Stimulated activated CD8-positive, alpha-beta memory T cell treated with anti-CD3 and anti-CD28 coated beads, Interleukin-12 subunit alpha, Interleukin-12 subunit beta, amount 100 ng/mL, for 1 hour (primary cell): ENCODE measurements around the gene C16orf96.
A peak's percentile ranks its signal among the peaks of the same experiment; 100 is the strongest.

Experiments used
- DNase-seq: peaks from one replicate; pipeline ENCODE4 v3.0.0-alpha.2; 2020; ENCODE audit warnings: low read depth

The C16orf96 gene

DNA sequence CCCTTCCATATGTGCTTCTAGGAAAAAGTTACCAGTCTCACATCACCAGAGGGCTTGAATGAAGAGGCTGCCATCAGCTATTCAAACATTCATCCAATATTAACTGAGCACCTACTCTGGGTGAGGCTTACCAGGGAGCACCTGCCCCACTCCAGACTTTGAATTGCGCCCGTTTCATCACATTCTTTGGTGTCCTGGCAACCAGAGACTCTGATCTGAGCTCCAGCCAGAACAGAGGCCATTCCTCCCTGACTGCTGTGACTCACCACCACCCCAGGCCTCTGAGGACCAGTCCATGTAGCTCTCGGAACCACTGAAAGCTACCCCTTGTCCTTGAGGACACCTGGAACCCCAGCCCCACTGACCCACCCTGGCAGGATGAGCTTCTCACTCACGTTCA, at the start of gene C16orf96:
Gene C16orf96, plus strand, starts transcription at position 229 of the 400 bp plus-strand sequence. Its CDS starts 150 bp downstream, at position 379.
- no peak for DNase-seq

DNA sequence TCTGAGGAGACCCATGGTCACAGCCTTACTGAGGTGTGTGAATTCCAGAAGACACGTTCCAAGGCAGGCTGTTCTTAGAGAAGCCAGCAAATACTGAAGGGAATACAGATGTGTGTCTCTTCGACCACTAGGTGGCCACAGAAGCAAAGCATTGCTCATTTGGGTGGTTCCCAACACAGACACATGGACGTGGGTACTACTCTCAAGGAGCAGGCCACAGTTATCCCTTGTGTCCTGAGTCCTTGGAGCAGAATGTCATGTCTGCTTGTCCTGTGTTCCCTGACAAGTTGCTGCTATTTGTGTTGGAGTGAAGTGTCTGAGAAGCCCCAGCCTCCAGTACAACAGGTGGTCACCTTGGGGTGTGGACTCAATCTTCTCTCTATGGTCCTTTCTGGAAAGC, 49.7 kb upstream of the C16orf96 start:
- peak; percentile 41 for DNase-seq

DNA sequence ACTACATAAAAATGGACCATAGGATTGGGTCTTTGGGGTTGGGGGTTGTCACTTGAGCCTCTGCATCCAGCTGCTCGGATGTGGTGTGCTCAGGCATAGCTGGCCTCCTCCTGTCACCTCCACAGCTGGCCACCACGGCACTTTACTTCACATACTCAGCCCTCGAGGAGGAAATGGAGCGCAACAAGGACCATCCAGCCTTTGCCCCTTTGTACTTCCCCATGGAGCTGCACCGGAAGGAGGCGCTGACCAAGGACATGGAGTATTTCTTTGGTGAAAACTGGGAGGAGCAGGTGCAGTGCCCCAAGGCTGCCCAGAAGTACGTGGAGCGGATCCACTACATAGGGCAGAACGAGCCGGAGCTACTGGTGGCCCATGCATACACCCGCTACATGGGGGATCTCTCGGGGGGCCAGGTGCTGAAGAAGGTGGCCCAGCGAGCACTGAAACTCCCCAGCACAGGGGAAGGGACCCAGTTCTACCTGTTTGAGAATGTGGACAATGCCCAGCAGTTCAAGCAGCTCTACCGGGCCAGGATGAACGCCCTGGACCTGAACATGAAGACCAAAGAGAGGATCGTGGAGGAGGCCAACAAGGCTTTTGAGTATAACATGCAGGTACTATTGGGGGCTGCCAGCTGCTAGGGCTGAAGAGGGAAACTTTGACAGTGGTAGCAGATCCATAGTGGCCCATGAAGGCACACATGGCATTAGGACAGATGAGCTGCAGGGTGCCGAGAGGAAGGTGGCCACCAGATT, 48.4 kb upstream of the C16orf96 start:
- no peak for DNase-seq

DNA sequence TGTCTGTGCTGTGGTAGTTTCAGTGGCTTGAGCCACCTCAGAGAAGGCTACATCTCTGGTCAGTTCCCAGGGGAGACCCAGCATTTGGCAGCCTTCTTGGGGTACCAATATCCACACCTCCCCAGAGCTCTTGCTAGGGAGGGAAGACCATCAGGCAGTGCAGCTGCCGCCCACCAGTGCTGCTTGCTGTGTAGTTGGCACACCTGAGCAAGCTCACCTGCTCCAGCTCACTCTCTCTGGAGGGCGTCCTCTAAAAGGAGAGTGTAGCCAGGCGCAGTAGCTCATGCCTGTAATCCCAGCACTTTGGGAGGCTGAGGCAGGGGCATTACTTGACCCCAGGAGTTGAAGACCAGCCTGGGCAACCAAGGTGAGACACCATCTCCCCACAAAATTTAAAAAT, 47.3 kb upstream of the C16orf96 start:
- no peak for DNase-seq

DNA sequence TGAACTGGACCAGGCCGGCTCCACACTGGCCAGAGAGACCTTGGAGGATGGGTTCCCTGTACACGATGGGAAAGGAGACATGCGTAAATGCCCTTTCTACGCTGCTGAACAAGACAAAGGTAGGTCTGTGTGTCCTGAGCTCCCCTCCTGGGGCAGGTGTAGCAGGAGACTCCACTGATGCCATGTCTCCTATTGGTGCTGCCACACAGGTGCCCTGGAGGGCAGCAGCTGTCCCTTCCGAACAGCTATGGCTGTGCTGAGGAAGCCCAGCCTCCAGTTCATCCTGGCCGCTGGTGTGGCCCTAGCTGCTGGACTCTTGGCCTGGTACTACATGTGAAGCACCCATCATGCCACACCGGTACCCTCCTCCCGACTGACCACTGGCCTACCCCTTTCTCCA, 46.7 kb upstream of the C16orf96 start:
- DNase-seq: no peak

DNA sequence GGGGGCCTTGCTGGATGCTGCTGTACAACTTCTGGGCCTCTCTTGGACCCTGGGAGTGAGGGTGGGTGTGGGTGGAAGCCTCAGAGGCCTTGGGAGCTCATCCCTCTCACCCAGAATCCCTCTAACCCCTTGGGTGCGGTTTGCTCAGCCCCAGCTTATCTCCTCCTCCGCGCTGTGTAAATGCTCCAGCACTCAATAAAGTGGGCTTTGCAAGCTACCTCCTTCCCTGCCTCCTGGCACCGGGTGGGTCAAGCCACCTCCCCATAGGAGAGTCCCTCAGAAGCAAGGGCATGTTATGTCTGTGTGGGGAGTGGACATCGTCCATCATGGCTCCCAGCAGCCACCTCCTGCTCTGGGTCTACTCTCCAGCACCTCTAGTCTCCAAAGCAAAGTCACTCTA, 46.0 kb upstream of the C16orf96 start:
- DNase-seq: no peak

DNA sequence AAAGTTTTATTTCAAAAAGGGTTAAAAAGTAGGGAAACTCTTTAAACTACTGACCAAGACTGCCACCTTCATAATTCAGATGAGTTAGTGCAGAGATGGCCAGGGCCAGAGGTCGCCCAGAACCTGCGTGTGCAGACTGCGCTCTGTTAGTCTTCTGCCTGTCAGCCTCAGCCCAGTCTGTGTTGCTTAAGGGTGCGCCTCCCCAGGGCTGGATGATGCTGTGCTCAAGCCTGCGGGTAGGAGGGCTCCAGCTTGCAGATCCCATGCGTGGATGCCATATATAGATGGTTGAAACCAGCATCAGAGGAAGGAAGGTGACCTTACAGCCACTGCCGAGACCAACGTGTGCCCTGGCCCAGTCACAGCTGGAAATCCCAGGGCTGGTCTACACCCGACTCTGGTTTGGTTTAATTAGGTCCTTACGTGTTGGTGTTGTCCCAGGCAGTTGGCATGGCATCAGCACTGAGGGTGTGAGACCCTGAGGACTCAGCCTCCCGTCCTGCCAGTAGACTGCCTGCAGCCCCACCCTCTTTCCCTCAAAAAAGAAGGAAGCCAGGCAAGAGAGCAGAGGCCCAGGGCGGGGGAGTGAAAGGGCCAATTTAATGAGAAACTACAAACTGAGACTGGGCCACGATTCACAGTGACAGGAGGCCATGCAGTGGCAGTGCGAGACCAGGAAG, 45.3 kb upstream of the C16orf96 start:
- DNase-seq: no peak

DNA sequence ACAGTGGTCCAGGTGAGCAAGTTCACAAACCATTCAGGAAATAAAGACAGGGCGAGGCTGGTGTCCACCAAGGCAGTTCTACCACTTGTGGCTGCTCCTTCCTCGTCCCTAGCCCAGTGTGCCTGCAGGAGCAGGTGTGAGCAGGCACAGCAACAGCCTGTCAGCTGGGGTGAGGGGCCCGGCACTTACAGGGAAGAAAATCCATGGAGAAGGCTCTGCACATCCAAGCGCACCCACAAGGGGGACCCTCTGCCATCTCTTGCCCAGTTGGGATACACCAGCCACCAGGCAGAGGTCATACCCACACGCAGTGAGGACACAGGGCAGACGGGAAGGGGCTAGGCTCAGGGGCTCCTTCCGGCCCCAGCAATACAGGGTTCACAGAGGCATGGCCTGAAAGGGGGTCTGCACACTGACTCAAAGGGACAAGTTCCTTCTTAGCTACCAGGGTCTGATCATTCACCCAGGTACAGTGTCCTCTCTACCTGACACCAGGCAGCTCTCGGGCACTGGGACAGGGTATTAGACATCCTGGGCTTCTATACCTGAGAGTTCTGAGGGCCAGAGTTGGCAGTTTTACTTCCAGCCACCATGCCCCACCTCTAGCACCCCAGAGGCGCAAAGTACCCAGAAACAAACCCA, 44.6 kb upstream of the C16orf96 start:
- no peak for DNase-seq

DNA sequence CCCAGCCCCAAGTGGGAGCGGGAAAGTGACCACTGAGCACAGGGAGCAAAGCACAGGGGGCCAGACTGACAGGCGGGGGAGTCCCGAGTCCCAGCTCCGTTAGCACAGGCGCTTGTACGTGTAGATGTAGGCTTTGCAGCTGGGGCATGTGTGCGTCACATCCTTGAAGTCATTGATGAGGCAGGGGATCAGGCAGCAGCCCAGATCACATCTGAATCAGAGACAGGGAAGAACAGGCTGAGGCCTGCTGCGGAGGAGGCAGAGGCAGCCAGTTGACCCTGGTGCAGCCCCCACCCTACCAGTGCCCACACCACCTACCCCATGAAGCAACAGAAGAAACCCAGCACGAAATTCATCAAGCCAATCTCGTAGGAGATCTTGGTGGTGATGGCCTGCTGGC, 43.7 kb upstream of the C16orf96 start:
- no peak for DNase-seq

DNA sequence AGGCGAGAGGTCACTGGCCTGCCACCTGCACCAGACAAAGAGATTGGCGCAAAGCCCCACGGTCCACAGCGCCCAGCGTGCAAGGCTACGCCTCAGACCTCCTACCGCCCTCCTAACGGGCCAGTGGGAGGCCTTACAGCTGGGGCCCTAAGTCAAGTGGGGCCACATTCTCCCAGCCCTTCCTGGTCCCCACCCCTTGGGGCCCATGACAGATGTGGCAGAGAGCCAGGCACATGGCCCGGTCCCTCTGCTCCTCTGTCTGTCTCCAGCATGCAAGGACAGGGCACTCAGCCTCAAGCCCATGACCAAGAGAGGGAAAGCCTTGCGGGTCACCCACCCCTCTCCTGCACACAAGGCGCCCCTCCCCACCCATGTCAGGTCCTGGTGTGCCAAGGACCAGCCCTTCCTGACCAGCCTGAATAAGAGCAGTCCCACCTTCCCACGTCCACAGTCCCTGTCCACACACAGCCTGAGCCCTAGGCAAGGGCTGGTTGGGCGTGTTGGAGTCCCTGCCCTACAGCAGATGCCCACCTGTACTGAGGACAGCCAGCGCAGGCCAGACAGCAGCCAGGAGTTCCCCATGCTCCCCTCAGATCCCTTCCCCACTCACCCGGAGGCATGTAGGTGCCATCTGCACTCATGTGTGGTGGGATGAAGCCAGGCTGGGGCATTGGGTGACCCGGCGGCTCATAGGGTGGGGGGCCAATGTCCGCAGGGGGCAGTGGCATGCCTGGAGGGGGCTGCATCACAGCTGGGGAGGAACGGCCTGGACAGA, 42.9 kb upstream of the C16orf96 start:
- DNase-seq: no peak

DNA sequence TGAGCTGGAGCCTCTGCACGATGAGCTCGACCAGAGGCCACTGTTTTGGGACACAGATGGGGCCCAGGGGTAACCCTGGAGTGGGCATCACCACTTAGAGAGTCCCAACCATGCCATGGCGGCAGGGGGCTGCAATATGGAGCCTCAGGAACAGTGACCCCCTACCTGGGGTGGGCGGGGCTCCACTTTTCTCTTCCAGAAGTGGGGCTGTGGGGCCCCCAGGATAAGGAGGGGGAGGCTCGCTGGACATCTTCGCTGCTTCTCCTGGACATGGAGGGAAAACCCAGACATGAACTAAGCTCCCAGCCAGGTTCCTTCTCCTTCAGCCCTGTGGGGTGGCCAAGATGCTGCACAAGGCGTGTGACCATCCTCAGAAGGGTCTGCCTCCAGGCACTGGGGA, 42.3 kb upstream of the C16orf96 start:
- DNase-seq: no peak

DNA sequence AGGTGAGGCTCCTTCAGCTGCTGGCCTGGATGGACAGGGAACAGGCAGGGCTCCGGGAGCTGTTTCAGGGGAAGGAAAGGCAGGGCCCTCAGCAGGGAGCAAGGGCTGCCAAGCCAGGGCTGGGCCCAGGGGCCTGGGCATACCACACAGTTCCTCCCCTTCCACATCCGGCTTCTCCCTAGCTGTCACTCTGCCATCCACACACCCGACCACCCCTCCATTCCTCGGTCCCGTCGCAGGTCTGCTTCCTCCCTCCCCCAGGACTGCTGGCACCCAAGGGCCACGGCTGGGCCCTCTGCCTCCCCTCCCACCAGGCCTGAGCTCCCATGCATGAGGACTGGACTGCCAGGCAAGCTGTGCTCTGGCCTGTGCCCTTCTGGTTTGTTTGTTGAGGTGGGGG, 41.5 kb upstream of the C16orf96 start:
- no peak for DNase-seq

DNA sequence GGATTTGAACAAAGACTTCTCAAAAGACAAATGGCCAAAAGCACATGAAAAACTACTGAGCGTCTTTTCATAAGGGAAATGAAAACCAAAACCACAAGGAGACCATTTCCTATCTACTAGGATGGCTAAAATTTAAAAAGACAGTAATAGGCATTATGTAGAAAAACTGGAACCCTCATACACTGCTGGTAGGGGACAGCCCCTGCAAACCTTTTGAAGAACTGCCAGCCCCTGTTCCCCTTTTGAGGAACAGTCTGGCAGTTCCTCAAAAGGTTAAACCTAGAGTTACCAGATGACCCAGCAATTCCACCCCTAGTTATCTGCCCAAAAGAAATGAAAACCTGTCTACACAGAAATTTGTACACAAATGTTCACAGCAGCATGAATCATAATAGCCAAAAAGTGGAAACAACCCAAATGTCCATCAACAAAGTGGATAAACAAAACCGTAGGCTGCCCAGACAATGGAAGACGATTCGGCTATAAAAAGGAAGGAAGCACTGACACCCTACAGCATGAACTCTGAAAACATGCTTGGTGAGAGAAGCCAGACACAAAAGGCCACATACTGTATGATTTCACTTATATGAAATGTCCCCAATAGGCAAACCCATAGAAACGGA, 40.4 kb upstream of the C16orf96 start:
- DNase-seq: no peak

DNA sequence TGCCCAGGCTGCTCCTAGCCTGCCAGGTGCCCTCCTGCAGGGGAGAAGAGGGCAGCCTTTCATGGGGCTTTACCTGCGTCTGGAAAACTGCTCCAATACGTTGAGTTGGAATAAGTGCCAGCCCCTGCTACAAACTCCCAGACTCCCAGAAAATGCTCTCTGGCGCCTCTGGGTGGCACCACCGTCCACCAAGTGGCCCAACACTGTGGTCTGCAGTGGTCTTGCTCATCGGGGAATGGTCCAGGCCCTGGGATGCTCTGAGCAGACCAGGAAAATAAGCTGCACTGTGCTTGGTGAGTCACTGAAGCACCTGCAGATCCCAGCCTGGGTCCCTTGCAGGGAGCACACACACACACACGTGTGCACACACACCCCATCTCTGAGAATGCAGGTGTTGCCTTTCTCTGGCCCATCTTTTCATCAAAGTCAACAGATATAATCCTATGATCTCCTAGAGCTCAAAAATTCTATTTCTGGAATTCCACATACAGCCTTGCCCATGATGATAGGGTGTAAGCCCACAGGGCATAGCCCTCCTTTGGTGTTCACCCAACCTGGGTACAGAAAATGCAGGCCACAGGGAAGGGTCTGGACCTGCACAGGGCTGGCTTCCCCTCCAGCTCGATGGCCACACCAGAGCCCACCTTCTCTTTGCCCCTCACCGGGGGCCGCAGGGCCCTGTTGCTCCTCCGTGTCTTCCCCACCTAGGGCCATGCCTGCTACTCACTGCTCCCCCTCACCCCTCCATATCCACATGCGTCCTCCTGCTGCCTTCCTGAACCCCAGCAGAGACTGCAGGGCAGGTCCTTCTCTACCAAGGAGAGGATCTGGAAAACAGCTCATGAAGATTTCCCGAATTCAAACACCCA, 38.1 kb upstream of the C16orf96 start:
- DNase-seq: no peak

DNA sequence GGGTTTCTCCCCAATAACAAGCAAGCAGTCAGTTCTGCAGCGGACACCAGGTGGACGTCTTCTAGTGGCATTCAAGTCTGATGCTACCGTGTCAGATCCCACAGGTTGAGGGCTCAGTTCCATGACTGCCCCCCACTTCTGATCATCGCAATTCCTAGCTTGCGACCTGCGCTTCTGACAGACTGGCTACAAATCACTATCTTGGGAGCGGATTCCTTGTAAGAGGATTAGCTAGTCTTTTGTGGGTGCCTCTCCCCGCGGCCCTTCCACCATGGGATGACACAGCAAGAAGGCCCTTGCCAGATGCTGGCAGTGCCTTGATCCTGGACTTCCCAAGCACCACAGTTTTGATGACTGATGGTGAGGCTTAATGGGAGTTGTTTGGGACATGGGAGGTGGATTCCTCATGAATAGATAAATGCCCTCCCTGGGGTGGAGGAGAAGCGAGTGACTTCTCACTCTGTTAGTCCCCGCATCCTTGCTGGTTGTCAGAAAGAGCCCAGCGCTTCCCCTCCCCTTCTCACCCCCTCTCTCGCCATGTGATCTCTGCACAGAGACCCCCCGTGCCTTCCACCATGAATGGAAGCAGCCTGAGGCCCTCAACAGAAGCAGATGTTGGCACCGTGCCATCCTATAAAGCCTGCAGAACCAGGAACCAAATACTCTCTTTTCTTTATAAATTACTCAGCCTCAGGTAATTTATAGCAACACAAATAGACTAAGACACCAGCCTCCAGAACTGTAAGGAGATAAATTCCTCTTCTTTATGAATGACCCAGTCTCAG, 36.7 kb upstream of the C16orf96 start:
- no peak for DNase-seq

DNA sequence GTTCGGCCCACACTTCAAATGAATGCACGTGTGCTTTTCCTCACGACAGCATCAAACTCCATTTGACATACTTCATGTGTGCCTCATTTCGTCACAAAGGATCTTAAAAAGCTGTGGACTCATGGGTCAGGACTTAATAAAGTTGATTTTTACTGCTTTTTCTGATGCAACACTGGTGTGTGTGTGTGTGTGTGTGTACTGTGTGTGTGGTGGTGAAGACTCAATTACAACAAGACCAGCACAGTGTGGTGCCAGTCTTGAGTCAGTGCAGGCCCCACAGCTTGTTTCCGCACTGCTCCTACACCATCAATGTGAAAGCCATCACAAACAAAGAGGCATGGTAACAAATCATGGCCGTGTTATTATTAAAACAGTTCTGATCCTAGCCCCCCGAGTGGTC, 35.2 kb upstream of the C16orf96 start:
- DNase-seq: no peak

DNA sequence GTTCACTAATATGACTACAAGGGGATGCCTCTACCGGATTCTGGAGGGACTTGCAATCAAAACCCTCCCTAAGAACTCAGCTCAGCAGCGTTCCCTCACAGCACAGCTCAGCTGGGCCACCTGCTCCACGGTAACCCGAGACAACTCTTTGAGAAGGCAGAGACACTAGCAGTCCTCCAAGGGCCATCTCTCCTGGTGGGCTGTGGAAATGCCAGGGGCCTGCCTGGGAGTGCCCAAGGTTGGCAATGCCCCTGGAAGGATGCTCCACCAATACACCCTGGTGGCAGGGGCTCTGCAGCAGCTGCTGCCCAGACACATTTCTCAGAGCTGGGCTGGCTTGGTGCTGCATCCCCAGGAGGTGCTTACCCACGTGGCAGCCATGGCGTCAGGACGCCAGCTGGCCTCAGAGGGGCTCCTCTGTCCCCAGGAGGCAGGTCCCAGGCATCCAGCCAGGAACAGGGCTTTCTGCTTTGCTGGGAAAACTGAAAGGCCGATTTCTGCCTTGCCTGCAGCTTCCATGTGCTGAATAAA, 34.0 kb upstream of the C16orf96 start:
- DNase-seq: no peak

DNA sequence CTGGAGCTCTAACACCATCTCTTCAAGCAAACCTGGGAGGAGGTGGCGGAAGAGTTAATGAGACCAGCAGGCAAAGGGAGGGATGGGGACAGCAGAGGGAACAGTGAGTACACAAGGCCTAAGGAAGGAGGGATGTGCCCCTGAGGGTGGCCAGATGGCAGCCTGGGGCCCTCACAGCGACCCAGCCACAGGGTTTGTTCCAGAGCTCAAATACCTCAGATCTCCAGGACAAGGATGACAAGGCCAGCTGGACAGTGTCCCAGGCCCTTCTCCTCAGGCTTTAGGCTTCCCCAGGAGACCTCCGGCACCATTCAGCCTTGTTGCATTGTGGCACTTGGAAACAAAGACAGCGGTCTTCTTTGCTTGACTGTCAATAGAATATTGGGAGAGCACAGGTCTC, 32.5 kb upstream of the C16orf96 start:
- no peak for DNase-seq

DNA sequence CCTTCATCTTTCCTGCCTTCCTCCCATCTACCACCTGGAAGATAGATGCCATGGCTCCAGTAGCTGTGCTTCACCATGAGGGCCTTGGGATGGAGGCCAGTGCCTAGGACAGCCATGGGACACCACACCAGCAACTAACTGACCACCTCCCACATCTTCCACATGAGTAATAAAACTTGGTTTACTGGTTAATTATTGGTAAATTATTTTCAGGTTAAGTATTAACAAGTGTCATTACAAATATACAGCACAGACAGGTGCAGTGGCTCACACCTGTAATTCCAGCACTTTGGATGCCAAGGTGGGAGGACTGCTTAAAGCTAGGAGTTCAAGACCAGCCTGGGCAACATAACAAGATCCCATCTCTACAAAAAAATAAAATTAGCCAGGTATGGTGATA, 31.6 kb upstream of the C16orf96 start:
- DNase-seq: no peak

DNA sequence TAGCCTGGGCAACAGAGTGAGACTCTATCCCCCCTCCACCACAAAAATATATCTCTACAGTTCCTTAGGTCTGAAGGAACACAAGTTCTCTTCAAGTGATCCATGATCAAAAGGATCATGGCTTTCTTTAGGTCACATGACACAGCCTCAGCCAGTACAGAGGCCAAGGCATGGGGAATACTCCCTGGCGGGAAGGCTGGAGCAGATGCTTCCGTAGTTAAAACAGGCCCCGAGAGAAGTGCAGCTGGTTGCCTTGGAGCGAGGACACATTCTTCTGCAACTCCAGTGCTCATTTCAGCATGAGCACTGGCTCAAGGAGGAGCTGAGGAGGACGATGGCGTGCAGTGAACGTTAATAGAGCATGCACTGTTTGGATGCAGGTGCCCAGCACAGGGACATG, 31.1 kb upstream of the C16orf96 start:
- no peak for DNase-seq
